GM19043 (cell line): ENCODE results near the gene VANGL1.
A peak's percentile ranks its signal among the peaks of the same experiment; 100 is the strongest.

Source experiments
- ATAC-seq: cut with Tn5 transposase; IDR thresholded peaks from one replicate; pipeline ENCODE4 v1.9.1; 2021; ENCODE audit warnings: low read depth; ENCODE audit not compliant: unreplicated experiment

VANGL1 gene

DNA sequence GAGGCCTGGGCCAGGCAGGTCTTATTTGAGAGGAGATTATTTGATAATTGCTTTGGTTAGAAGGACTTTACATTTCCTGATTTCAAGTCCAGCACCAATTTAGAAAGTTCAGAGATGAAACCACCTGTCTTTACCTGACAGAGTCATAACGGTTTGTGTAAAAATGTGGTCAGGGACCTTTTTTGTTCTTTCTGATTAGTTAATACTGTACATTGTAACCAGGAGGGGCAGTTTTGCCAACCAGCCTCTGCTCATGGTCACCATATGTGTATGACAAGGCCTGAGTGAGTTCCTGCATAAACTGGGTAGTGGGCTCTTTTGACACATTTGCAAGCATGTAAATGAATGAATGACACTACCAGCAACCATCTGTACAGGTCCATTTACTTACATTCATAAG, 55.8 kb downstream of the VANGL1 start:
- ATAC-seq = no peak

GRCh38 chr1:115701090-115701489, 59.3 kb downstream of the VANGL1 start:
- ATAC-seq = no peak

DNA sequence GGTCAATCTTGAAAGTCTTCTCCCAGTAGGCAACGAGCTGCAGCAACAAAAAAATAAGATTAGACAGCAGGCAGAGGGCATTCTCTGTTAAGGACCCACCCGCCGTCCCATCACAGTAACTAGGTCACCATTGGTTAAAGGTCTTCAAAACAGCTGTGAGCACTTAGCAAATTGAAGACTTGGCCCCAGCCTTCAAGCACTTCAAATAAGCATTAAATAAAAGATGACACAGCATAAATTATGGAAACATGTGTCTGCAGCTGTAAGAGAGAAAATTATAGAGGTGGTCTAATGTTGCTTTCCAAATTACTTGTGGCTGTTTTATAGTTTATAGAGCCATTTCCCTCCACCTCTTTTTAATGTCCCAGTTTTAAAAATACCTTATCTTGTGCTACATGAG, 61.2 kb downstream of the VANGL1 start:
- ATAC-seq = no peak

DNA sequence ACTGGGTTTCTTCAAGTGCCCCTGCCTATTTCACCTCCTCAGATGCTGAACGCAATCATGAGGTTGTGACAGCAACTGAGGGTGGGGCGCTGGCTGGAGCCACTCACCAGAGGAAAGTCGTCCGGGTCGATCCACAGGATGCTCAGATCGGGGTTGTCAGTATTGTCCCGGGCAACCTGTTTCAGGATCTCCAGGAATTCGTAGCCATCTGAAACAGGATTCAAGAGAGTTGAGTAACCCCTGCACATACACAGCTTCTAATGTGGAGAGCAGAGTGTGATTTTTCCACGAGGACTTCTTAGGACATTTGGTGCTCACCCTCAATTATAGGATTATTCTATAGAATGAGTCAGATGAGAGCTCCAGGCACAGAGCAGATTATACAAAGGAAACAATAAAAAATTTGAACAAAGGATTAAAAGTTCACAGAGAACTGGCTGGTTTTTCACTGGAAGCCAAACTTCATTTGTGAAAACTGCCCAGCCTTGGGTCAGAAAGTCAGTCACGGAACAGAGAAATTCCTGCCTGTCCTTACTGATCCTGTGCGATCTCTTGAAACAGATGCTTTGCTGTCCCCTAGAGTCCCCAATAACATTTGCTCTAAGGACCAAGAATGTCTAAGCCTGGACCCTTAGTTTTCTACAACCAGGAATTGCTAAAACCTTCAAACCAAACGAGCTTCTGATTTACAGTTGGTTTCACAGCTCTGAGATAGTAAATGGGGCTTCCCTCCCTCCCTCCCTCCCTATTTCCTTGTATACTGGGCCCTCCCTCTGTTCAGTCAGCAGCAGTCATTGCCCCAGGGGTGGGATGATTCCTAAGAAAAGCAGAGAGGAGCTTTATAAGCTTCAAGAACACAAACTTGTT, 63.5 kb downstream of the VANGL1 start:
- no peak for ATAC-seq

- ATAC-seq = no peak
Measured at GRCh38 chr1:115705963-115706362, 64.2 kb downstream of the VANGL1 start.

DNA sequence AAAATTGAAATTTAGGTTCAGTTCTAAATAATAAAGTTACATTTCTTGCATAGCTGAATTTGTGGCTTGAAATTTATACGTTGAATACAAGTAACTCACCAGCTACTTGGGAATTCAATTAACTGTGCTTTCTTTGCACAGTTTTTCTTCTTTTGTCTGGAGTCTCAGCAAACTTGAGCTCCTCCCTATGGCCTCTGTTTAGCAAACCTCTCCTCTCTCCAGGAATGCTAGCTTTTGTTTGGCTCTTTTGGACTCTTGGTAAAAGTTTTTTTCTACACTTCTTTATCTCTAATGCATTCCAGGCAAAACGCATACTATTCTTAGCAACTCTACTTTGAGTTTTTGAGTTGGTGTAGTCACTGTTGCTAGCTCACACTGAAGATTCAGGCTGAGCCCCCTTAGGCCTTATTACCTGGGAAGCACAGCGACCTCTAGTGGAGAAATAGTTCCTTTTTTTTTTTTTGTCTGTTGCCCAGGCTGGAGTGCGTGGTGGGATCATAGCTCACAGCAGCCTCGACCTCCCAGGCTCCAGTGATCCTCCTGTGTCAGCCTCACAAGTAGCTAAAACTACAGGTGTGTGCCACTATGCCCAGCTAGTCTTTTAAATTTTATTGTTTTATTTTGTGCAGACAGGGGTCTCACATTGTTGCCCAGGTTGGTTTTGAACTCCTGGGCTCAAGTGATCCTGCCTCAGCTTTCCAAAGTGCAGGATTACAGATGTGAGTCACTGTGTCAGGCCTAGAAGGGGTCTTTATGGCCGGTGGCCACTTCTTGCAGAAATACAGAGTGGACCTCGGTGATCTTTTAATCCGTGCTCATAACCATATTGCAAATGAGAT, 65.0 kb downstream of the VANGL1 start:
- ATAC-seq = peak; percentile 66

GRCh38 chr1:115710859-115711624, 69.3 kb downstream of the VANGL1 start:
- ATAC-seq = no peak

DNA sequence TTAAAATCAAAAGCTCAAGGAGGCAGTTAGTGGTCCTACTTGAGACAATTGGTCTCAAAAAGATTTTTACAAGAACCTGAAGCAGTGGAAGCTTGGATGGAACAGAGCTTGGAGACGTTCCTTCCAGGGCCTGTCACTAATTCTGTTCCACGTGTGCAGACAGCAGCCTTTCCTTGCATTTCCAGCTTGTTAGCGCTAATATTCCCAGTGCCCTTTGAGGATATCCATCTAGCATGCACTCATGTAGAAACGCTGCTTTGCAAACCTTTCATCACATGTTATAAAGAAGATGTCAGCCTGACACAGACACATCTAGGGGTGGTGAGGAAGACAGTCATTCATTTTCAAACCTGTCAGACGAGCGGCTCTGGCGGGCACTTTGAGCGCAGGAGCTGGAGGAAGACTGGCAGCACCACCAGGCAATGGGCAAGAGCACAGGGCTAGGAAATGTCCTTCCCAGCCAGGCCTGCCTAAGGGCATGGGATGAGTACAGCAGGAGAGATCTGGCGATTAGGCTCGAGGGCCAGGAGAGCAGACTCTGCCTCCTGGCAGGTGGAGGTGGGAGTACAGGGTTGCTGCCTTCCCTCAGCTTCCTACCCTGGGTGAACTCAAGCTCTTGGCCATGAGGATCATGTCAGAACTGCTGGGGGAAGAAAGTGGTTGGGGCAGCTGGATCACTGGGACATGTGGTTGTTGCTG, 71.3 kb downstream of the VANGL1 start:
- no peak for ATAC-seq

GRCh38 chr1:115713906-115714305, 72.1 kb downstream of the VANGL1 start:
- ATAC-seq = no peak

DNA sequence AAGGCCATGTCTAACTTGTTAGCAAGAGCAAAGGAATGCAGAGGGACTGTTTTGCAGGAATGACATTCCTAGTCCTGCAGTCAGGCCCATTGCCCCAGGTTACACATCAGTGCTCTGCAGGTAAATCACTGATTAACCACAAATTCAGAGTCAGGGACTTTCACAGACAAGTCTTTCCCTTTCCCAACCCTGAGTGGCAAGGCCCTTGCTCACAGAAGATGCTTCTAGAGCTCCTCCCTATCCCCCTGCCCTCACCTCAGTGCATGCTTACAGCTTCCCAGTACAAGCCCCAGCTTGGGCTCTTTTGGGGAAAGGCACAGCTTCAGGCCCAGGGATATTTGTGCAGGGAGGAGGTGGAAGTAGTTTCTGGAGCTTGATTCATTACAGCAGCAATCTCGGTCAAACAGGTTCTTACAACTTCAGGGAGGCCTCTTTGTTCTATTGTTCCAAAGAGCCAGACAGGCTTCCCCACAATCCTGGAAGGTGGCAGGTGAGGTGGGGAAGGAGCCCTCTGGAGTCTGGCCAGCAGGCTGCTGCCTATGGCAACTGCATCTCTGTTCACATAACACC, 72.9 kb downstream of the VANGL1 start:
- no peak for ATAC-seq

DNA sequence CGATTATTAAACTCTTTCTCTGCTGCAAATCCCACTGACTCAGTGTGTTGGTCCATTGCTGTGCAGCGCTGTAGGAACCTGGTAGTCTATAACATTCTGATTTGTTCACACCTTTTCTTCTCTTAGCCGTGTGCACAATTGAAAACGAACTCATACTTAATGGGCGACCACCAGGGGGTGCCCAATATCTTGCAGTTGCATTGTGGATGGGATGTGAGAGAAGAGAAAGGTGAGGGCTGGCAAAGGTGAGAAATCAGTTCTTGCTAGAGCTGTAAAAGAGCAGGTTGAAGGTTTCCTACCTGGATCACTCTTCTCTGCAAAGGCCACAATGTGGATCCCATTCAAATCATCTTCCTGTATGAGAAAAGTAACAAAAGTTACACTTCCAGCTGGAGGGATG, 75.8 kb downstream of the VANGL1 start:
- no peak for ATAC-seq

GRCh38 chr1:115718011-115718754, 76.4 kb downstream of the VANGL1 start:
- no peak for ATAC-seq

DNA sequence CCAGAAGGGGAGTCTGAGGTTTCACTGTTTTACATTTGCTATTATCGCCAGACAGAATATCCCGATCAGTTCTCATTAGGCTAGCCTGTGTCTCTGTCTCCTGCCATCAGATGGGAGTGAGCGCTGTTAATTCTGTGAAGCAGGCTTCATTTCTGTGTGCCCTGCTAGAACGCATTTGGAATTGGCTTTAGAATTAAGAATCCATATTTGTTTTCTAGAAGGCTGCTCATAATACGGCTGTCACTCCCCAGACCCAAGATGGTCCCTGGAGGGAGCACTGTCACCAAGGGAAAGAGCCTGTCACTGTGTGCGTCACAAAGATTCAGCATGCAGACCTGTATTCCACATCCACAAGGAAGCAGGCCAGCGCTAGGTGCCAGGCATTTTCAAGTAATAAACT, 77.5 kb downstream of the VANGL1 start:
- ATAC-seq = no peak

DNA sequence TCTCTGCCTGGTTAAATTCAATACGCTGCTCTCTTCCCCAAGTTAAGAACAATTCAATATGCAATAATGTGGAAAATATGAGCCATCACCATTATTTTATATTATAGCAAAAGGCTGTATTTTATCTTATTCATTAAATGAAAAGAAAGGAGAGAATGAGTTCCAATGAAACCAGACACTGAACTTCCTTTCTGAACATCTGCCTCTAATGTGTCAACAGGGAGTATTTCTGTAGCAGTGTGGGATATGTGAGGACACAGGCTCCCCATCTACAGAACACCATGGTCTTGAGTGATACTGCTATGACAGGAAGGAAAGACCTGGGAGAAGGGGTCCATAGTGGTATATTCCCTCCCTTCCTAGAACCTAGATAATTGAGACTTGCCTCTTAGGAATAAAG, 80.5 kb downstream of the VANGL1 start:
- ATAC-seq = no peak

DNA sequence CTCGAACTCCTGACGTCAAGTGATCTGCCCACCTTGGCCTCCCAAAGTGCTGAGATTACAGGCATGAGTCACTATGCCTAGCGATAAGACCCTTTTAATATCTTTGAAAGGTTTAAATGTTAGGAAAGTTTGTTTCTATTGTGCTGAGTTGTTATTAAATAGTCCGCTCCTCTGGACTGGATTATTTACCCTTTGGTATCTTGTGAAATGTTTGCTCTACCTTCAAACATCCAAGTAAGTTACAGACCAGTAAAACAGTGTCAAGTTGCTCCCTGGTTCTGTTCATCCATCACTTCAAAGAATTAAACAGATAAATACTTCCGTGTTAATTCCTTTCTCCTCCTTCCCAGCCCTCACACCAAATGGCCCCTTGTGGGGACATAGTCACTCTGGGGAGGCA, 82.0 kb downstream of the VANGL1 start:
- no peak for ATAC-seq

- ATAC-seq = no peak
Measured at GRCh38 chr1:115725600-115725999, 83.8 kb downstream of the VANGL1 start.

DNA sequence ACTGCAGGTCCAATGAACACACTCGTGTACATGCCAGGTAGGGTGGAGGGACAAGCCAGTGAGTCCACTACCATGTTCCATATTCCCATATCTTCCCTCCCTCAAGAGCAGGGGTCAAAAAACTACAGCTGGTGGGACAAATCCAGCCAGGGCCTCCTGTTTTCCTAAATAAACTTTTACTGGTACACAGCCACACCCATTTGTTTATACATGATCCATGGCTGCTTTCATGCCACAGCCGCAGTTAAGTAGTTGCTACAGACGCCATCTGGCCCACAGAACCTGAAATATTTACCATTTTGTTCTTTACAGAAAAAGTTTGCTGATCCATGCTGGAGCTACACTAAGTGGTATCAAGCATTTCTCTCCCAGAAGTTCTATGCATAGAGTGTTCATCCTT, 84.4 kb downstream of the VANGL1 start:
- no peak for ATAC-seq

- ATAC-seq = no peak
Measured at GRCh38 chr1:115726570-115726969, 84.8 kb downstream of the VANGL1 start.

GRCh38 chr1:115727706-115728249, 86.0 kb downstream of the VANGL1 start:
- no peak for ATAC-seq
